RWPE1 (cell line): ENCODE data around the gene GPC5.

Experiments
- CTCF ChIA-PET: fragments of 350-600 bp; sonication (Branson Sonifier 250); formaldehyde crosslinking; extraction: SDS; loops from one replicate; lab custom pipeline; 2021; lab: Yijun Ruan, JAX
- POLR2A ChIA-PET: fragments of 400-600 bp; formaldehyde crosslinking; extraction: SDS; loops from one replicate; lab custom pipeline; 2020; ENCODE audit warnings: antibody characterized with exemption; ENCODE audit not compliant: low non-redundant PET; lab: Yijun Ruan, JAX
- DNase-seq: peaks from one replicate; pipeline ENCODE4 v3.0.0; 2012; ENCODE audit warnings: low spot score
- H3K27ac ChIP-seq: fragments of 450-650 bp; 2 replicates; pipeline ENCODE4 v1.5.1; 2017
- CTCF ChIP-seq: fragments of 450-650 bp; conservative IDR thresholded peaks from 2 replicates; pipeline ENCODE4 v1.5.1; 2017; ENCODE audit warnings: low read depth, mild to moderate bottlenecking

Gene GPC5

GRCh38 chr13:91359111-91359510 lies 39.3 kb upstream of the GPC5 start:
- DNase-seq = no peak
- H3K27ac ChIP-seq = no peak overlapping the region
- ChIA-PET POLR2A (no interaction called here), CTCF (interaction anchor here (1.3 kb wide), 1 partner anchor 10 kb away, joined by 4 read pairs; no protein-coding TSS in a partner anchor)
- TF ChIP-seq CTCF = no peak

DNA sequence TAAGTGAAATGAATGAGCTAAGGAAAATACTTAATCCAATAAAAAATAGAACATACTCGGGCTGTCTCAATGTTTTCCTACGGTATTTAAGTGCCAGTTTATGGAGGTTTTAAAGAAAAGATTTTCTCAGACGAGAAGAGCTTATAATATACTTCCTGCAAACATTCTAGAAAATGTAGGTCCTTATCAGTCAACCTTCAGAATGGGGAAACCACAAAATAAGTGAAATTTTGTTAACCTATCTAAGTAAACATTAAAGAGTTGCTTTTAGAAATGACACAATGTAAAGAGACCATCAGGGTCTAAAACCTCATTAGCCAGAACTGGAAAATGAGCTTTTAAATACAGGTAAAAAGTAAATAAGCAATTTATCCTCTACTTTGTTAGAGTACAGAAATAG lies 38.8 kb upstream of the GPC5 start:
- no peak for TF ChIP-seq CTCF
- H3K27ac ChIP-seq = no peak overlapping the region
- no peak for DNase-seq
- ChIA-PET CTCF (interaction anchor here (1.3 kb wide), 1 partner anchor 10 kb away, joined by 4 read pairs; no protein-coding TSS in a partner anchor), POLR2A (no interaction called here)

- DNase-seq = no peak
- POLR2A ChIA-PET = no interaction called here
- CTCF ChIA-PET = interaction anchor here (1.3 kb wide), 1 partner anchor 11 kb away, joined by 4 read pairs; no protein-coding TSS in a partner anchor
- no peak for TF ChIP-seq CTCF
- H3K27ac ChIP-seq = no peak overlapping the region
Measured at GRCh38 chr13:91360246-91360751, 38.1 kb upstream of the GPC5 start.

DNA sequence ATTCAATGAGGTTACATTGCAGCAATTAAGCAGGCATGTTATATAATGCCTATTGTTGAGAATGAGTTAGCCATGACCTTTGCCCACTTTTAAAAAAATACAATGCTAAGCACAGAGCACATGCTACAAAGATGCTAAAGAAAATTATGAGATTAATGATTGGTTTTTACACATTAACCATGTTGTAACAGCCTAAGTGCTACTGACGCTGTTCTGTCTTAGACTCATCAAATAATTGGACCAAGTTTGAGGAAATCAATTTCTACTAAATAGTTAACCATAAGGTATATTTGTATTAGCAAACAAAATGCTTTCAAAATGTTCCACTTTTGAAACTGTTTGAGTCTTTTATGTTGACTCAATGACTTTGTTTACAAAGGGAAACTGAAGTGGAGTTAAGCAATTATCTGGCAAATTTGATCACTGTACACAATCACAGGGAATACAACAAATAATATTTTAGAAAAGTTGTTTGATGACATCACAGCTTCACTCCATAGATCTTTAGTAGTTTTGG lies 36.6 kb upstream of the GPC5 start:
- DNase-seq = no peak
- no peak for TF ChIP-seq CTCF
- ChIA-PET POLR2A (no interaction called here), CTCF (interaction anchor here (0.6 kb wide), 1 partner anchor 1110 kb away, joined by 5 read pairs; no protein-coding TSS in a partner anchor)
- H3K27ac ChIP-seq = no peak overlapping the region

DNA sequence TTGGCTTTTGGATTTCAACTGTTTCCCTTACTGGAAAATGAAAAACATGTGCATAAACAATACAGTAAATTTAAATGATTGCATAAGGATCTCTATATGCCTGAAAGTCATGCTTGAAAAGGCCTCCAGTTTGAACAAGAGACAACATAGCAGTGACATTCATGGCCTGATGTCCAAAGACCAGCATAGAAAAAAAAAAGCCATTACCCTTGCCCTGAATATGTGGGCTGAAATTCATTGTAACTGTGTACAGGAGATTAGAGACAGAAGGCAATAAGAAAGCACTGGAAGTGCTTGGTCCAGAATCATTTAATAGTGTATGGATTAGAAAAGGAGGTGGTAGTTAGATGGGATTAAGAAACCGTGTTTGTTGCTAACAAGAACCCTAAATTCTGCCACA lies 35.5 kb upstream of the GPC5 start:
- ChIA-PET POLR2A (no interaction called here), CTCF (no interaction called here)
- TF ChIP-seq CTCF = no peak
- H3K27ac ChIP-seq = no peak overlapping the region
- DNase-seq = no peak

- no peak for DNase-seq
- POLR2A ChIA-PET = no interaction called here
- TF ChIP-seq CTCF = no peak
Measured at GRCh38 chr13:91368101-91368500, 30.3 kb upstream of the GPC5 start.

More at GRCh38 chr13:91368101-91368500, 30.3 kb upstream of the GPC5 start:
- H3K27ac ChIP-seq = no peak overlapping the region
- CTCF ChIA-PET = no interaction called here
